ENCODE data around the gene LRRK1.

DNA sequence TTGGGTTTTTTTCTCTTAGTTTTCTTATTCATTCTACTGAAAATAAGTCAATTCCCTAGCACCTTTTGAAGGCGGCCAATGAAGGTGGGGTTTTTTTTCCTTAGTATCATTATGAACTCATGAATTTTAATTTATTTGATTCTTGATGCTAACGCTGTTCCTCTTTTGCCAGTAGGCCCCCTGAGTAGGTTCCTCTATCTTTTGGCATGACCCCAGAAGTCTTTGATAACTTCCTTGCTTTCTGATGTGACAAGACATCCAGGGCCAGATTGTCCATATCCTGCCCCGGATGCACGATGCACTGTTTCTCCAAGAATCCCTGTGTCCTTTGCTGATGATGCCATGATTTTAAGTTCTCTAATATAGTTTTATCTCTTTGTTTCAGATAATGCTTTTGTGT lies 20.6 kb downstream of the LRRK1 start:
- TF ChIP-seq, protein P1, sequence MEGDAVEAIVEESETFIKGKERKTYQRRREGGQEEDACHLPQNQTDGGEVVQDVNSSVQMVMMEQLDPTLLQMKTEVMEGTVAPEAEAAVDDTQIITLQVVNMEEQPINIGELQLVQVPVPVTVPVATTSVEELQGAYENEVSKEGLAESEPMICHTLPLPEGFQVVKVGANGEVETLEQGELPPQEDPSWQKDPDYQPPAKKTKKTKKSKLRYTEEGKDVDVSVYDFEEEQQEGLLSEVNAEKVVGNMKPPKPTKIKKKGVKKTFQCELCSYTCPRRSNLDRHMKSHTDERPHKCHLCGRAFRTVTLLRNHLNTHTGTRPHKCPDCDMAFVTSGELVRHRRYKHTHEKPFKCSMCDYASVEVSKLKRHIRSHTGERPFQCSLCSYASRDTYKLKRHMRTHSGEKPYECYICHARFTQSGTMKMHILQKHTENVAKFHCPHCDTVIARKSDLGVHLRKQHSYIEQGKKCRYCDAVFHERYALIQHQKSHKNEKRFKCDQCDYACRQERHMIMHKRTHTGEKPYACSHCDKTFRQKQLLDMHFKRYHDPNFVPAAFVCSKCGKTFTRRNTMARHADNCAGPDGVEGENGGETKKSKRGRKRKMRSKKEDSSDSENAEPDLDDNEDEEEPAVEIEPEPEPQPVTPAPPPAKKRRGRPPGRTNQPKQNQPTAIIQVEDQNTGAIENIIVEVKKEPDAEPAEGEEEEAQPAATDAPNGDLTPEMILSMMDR (IDR thresholded peaks at IDR 0.05) = no peak
- TF ChIP-seq POLR2AphosphoS5 (IDR thresholded peaks at IDR 0.05) = no peak

Measured in transverse colon (tissue), 4 donors.